BE2C (cell line): ENCODE results near the gene TMEM45A.

Experiments
- DNase-seq: peaks from one replicate; pipeline ENCODE4 v3.0.0-alpha.2; 2020
- H3K27me3 ChIP-seq: fragments of 250-450 bp; sonication (Bioruptor Pico); 2 replicates; pipeline ENCODE4 v1.5.1; 2020; ENCODE audit warnings: mild to moderate bottlenecking
- H3K36me3 ChIP-seq: fragments of 250-450 bp; sonication (Bioruptor Pico); 2 replicates; pipeline ENCODE4 v1.5.1; 2020; ENCODE audit warnings: mild to moderate bottlenecking
- H3K4me1 ChIP-seq: fragments of 250-450 bp; sonication (Bioruptor Pico); 2 replicates; pipeline ENCODE4 v1.5.1; 2020
- H3K4me3 ChIP-seq: 2 replicates; pipeline ENCODE4 v1.5.1; 2011; ENCODE audit warnings: low read depth, low read length
- H3K9me3 ChIP-seq: fragments of 250-450 bp; sonication (Bioruptor Pico); 2 replicates; pipeline ENCODE4 v1.5.1; 2020
- CTCF ChIP-seq: IDR thresholded peaks from 2 replicates; pipeline ENCODE4 v1.5.1; 2012; ENCODE audit warnings: mild to moderate bottlenecking, low read depth, low read length

TMEM45A gene

GRCh38 chr3:100563652-100564211, 71.3 kb downstream of the TMEM45A start:
- H3K4me3 ChIP-seq: no peak overlapping the region
- H3K4me1 ChIP-seq: no peaks in the 10 kb centered on the region
- no peaks in the 10 kb centered on the region for H3K9me3 ChIP-seq
- TF ChIP-seq CTCF: no peak
- no peaks in the 10 kb centered on the region for H3K36me3 ChIP-seq
- H3K27me3 ChIP-seq: no peaks in the 10 kb centered on the region
- no peak for DNase-seq

- Histone ChIP-seq H3K9me3 (no peaks in the 10 kb centered on the region), H3K36me3 (no peaks in the 10 kb centered on the region), H3K4me3 (no peak overlapping the region), H3K4me1 (no peaks in the 10 kb centered on the region), H3K27me3 (no peaks in the 10 kb centered on the region)
- TF ChIP-seq CTCF: no peak
- no peak for DNase-seq
Measured at GRCh38 chr3:100570811-100571210, 78.4 kb downstream of the TMEM45A start.

GRCh38 chr3:100574536-100574935, 82.1 kb downstream of the TMEM45A start:
- Histone ChIP-seq H3K4me3 (no peak overlapping the region), H3K27me3 (no peaks in the 10 kb centered on the region), H3K9me3 (no peaks in the 10 kb centered on the region), H3K36me3 (no peaks in the 10 kb centered on the region), H3K4me1 (no peaks in the 10 kb centered on the region)
- no peak for DNase-seq
- TF ChIP-seq CTCF: no peak

GRCh38 chr3:100575704-100576103, 83.3 kb downstream of the TMEM45A start:
- no peak for DNase-seq
- Histone ChIP-seq H3K36me3 (no peaks in the 10 kb centered on the region), H3K4me1 (no peaks in the 10 kb centered on the region), H3K9me3 (no peaks in the 10 kb centered on the region), H3K27me3 (no peaks in the 10 kb centered on the region), H3K4me3 (no peak overlapping the region)
- TF ChIP-seq CTCF: no peak

- Histone ChIP-seq H3K4me3 (no peak overlapping the region), H3K4me1 (no peaks in the 10 kb centered on the region), H3K9me3 (no peaks in the 10 kb centered on the region), H3K36me3 (no peaks in the 10 kb centered on the region), H3K27me3 (no peaks in the 10 kb centered on the region)
- no peak for TF ChIP-seq CTCF
- no peak for DNase-seq
Measured at GRCh38 chr3:100577382-100578008, 85.1 kb downstream of the TMEM45A start.

GRCh38 chr3:100578646-100579045, 86.2 kb downstream of the TMEM45A start:
- H3K36me3 ChIP-seq: no peaks in the 10 kb centered on the region
- DNase-seq: no peak
- H3K9me3 ChIP-seq: no peaks in the 10 kb centered on the region
- TF ChIP-seq CTCF: no peak
- no peaks in the 10 kb centered on the region for H3K4me1 ChIP-seq
- no peak overlapping the region for H3K4me3 ChIP-seq
- H3K27me3 ChIP-seq: no peaks in the 10 kb centered on the region
